HL-60 (cell line): ENCODE measurements around the gene THAP7.

ENCODE experiments used
- DNase-seq, 2 experiments: peaks; one replicate each; pipeline ENCODE4 v3.0.0-alpha.2; 2010 to 2020; ENCODE audit warnings: low read depth in 1 of 2, low spot score in 1 of 2
- H3K27ac ChIP-seq: fragments of 250-450 bp; sonication (Bioruptor Pico); replicated peaks from 2 replicates; pipeline ENCODE4 v1.5.1; 2020; ENCODE audit warnings: mild to moderate bottlenecking, moderate library complexity
- H3K27me3 ChIP-seq: fragments of 250-450 bp; sonication (Bioruptor Pico); 2 replicates; pipeline ENCODE4 v1.5.1; 2021; ENCODE audit warnings: mild to moderate bottlenecking, moderate library complexity; ENCODE audit not compliant: insufficient read depth, poor library complexity, severe bottlenecking
- H3K4me3 ChIP-seq: replicated peaks from 2 replicates; pipeline ENCODE4 v1.5.1; 2011; ENCODE audit warnings: mild to moderate bottlenecking, control low read depth, low read length; ENCODE audit not compliant: insufficient read depth
- CTCF ChIP-seq: IDR thresholded peaks from one replicate; pipeline ENCODE4 v1.5.1; 2011; ENCODE audit warnings: low read length, control low read depth, inconsistent platforms; ENCODE audit not compliant: insufficient read depth
- GABPA ChIP-seq: IDR thresholded peaks from 2 replicates; pipeline ENCODE4 v1.6.1; 2012; ENCODE audit warnings: low read depth
- POLR2AphosphoS5 ChIP-seq: IDR thresholded peaks from 2 replicates; pipeline ENCODE4 v1.6.1; 2012; ENCODE audit warnings: low read depth
- REST ChIP-seq: IDR thresholded peaks from 2 replicates; pipeline ENCODE4 v1.6.1; 2012; ENCODE audit warnings: low read depth; ENCODE audit not compliant: insufficient replicate concordance
- SPI1 ChIP-seq: IDR thresholded peaks from 2 replicates; pipeline ENCODE4 v1.6.1; 2012; ENCODE audit warnings: low read depth, mild to moderate bottlenecking, borderline replicate concordance

The THAP7 gene

GRCh38 chr22:20957102-20957682 lies 44.7 kb downstream of the THAP7 start:
- peak; percentile 8 to 37 for DNase-seq
- peak overlapping the region; percentile 84 for H3K4me3 ChIP-seq

DNA sequence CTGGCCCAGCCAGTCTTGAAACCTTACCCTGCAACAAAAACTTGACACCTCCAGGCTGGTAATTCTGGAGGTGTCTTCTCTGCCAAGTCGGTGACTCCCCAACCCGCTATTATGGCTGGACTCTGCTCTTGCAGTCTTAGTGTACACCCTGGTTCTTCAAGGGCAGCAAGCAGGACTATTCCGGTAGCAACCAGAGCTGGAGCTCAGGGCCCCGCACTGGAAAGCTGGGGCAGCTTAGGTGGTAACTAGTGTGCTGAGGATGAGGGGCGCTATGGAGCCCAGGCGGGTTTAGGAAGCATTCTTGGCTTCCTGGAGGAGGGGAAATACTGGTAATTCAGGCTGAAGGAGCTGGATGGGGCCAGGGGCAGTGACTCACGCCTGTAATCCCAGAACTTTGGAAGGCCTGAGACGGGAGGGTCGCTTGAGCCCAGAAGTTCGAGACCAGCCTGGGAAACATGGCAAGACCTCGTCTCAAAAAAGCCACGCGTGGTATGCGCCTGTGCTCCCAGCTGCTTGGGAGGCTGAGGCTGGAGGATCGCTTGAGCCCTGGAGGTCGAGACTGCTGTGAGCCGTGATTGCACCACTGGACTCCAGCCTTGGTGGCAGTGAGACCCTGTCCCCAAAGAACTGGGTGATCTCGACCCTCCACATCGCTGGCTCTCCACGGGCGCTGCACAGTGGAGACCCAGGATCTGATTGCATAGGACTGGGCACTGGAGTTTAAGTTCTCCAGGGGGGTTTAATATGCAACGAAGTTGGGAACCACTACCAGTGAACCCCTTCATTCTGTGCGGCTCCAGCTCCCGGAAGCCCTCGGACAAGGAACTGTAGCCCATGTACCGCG lies 45.4 kb downstream of the THAP7 start:
- H3K27ac ChIP-seq = peak overlapping the region; percentile 79
- H3K27me3 ChIP-seq = no peaks in the 10 kb centered on the region
- H3K4me3 ChIP-seq = peak overlapping the region; percentile 84
- peak; percentile 37 to 40 for DNase-seq
- TF ChIP-seq POLR2AphosphoS5 (no peak), REST (no peak), CTCF (no peak), SPI1 (no peak), GABPA (no peak)

More at GRCh38 chr22:20957102-20957682, 44.7 kb downstream of the THAP7 start:
- TF ChIP-seq REST (no peak), GABPA (no peak), POLR2AphosphoS5 (no peak), CTCF (no peak)
- H3K27me3 ChIP-seq = no peaks in the 10 kb centered on the region
- peak overlapping the region; percentile 79 for H3K27ac ChIP-seq

GRCh38 chr22:20955548-20955947 lies 46.4 kb downstream of the THAP7 start:
- H3K27me3 ChIP-seq = no peaks in the 10 kb centered on the region
- TF ChIP-seq POLR2AphosphoS5 = no peak
- TF ChIP-seq CTCF = no peak
- TF ChIP-seq SPI1 = no peak
- TF ChIP-seq GABPA = no peak
- H3K4me3 ChIP-seq = no peak overlapping the region
- H3K27ac ChIP-seq = no peak overlapping the region
- peak in 1 of 2 experiments; percentile 11 for DNase-seq
